Measurements from ENCODE around the gene PATJ. TPM values are rescaled to one million over a fixed set of nuclear protein-coding genes. Genes with fewer than 3 reads are reported as not detected.

The PATJ gene
- total and polyA plus RNA-seq, 2 of the 13 experiments (the other 11 are each of a cell fraction or from before 2014, with no cell fraction given): 6.2 to 16.8 TPM

DNA sequence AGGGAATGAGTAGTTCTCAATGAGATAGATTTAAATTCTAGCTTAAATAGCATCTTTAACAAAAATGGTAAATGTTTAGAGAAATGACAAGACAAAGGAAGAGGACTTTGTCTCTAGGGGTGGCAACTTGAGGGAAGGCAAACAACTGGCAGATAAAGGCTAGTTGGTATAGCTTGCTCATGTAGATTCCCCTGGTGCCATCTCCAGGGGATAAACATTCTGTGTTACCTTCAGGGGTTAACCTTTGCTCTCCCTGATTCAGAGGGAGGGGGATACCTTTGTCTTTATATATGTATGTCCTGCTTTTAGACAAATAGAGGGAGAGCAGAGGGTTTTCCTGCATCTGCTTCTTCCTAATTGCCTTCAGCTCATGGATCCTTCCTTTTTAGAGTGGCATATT, 298.7 kb downstream of the PATJ start (continued):
- TF ChIP-seq, protein P1, sequence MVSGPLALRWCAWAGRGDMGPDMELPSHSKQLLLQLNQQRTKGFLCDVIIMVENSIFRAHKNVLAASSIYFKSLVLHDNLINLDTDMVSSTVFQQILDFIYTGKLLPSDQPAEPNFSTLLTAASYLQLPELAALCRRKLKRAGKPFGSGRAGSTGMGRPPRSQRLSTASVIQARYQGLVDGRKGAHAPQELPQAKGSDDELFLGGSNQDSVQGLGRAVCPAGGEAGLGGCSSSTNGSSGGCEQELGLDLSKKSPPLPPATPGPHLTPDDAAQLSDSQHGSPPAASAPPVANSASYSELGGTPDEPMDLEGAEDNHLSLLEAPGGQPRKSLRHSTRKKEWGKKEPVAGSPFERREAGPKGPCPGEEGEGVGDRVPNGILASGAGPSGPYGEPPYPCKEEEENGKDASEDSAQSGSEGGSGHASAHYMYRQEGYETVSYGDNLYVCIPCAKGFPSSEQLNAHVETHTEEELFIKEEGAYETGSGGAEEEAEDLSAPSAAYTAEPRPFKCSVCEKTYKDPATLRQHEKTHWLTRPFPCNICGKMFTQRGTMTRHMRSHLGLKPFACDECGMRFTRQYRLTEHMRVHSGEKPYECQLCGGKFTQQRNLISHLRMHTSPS (CRISPR knock-in tag; IDR thresholded peaks at IDR 0.05; ENCODE audit: low read depth): peak; percentile 71
- TF ChIP-seq SOX5 (CRISPR knock-in tag; IDR thresholded peaks at IDR 0.05; ENCODE audit: borderline replicate concordance) (peak; percentile 58; the same call in 1 of the 2 replicates), PITX1 (CRISPR knock-in tag; IDR thresholded peaks at IDR 0.05) (peak; percentile 32; the same call in 1 of the 2 replicates), THAP11 (CRISPR knock-in tag; IDR thresholded peaks at IDR 0.05) (no peak), GATAD2A (CRISPR knock-in tag; IDR thresholded peaks at IDR 0.05) (0 out of 2 replicates have a peak, but pooled peaks have one; percentile 26), PPARG (CRISPR knock-in tag; conservative IDR thresholded peaks at IDR 0.05) (peak; percentile 45; the same call in 1 of the 2 replicates), FOXA1 (IDR thresholded peaks at IDR 0.05) (no peak), FOXA1 (CRISPR knock-in tag; IDR thresholded peaks at IDR 0.05) (0 out of 2 replicates have a peak, but pooled peaks have one; percentile 16), MIER2 (CRISPR knock-in tag; IDR thresholded peaks at IDR 0.05) (0 out of 2 replicates have a peak, but pooled peaks have one; percentile 13), EP300 (IDR thresholded peaks at IDR 0.05; ENCODE audit: low read depth in 2 of 2, low read length in 2 of 2) (0 out of 4 replicates have a peak, but pooled peaks of 1 of the 2 experiments have one; percentile 11), EP300 (CRISPR knock-in tag; IDR thresholded peaks at IDR 0.05; ENCODE audit: borderline replicate concordance) (no peak), SOX6 (IDR thresholded peaks at IDR 0.05) (no peak), SOX6 (CRISPR knock-in tag; IDR thresholded peaks at IDR 0.05) (peak; percentile 83), ETV5 (CRISPR knock-in tag; IDR thresholded peaks at IDR 0.05; ENCODE audit: borderline replicate concordance) (peak; percentile 26; the same call in 1 of the 2 replicates), ZBTB20 (CRISPR knock-in tag; IDR thresholded peaks at IDR 0.05; ENCODE audit: borderline replicate concordance, low read depth) (0 out of 2 replicates have a peak, but pooled peaks have one; percentile 31)
- TF ChIP-seq, protein P2, sequence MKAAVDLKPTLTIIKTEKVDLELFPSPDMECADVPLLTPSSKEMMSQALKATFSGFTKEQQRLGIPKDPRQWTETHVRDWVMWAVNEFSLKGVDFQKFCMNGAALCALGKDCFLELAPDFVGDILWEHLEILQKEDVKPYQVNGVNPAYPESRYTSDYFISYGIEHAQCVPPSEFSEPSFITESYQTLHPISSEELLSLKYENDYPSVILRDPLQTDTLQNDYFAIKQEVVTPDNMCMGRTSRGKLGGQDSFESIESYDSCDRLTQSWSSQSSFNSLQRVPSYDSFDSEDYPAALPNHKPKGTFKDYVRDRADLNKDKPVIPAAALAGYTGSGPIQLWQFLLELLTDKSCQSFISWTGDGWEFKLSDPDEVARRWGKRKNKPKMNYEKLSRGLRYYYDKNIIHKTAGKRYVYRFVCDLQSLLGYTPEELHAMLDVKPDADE (CRISPR knock-in tag; IDR thresholded peaks at IDR 0.05): no peak
- TF ChIP-seq, protein P3, sequence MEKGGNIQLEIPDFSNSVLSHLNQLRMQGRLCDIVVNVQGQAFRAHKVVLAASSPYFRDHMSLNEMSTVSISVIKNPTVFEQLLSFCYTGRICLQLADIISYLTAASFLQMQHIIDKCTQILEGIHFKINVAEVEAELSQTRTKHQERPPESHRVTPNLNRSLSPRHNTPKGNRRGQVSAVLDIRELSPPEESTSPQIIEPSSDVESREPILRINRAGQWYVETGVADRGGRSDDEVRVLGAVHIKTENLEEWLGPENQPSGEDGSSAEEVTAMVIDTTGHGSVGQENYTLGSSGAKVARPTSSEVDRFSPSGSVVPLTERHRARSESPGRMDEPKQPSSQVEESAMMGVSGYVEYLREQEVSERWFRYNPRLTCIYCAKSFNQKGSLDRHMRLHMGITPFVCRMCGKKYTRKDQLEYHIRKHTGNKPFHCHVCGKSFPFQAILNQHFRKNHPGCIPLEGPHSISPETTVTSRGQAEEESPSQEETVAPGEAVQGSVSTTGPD (CRISPR knock-in tag; IDR thresholded peaks at IDR 0.05): peak; percentile 31; the same call in 1 of the 2 replicates
- TF ChIP-seq, protein P4, sequence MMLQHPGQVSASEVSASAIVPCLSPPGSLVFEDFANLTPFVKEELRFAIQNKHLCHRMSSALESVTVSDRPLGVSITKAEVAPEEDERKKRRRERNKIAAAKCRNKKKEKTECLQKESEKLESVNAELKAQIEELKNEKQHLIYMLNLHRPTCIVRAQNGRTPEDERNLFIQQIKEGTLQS (CRISPR knock-in tag; IDR thresholded peaks at IDR 0.05): no peak
- TF ChIP-seq, protein P5, sequence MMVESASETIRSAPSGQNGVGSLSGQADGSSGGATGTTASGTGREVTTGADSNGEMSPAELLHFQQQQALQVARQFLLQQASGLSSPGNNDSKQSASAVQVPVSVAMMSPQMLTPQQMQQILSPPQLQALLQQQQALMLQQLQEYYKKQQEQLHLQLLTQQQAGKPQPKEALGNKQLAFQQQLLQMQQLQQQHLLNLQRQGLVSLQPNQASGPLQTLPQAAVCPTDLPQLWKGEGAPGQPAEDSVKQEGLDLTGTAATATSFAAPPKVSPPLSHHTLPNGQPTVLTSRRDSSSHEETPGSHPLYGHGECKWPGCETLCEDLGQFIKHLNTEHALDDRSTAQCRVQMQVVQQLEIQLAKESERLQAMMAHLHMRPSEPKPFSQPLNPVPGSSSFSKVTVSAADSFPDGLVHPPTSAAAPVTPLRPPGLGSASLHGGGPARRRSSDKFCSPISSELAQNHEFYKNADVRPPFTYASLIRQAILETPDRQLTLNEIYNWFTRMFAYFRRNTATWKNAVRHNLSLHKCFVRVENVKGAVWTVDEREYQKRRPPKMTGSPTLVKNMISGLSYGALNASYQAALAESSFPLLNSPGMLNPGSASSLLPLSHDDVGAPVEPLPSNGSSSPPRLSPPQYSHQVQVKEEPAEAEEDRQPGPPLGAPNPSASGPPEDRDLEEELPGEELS (CRISPR knock-in tag; IDR thresholded peaks at IDR 0.05): peak; percentile 47; the same call in 1 of the 2 replicates
- TF ChIP-seq, protein P6, sequence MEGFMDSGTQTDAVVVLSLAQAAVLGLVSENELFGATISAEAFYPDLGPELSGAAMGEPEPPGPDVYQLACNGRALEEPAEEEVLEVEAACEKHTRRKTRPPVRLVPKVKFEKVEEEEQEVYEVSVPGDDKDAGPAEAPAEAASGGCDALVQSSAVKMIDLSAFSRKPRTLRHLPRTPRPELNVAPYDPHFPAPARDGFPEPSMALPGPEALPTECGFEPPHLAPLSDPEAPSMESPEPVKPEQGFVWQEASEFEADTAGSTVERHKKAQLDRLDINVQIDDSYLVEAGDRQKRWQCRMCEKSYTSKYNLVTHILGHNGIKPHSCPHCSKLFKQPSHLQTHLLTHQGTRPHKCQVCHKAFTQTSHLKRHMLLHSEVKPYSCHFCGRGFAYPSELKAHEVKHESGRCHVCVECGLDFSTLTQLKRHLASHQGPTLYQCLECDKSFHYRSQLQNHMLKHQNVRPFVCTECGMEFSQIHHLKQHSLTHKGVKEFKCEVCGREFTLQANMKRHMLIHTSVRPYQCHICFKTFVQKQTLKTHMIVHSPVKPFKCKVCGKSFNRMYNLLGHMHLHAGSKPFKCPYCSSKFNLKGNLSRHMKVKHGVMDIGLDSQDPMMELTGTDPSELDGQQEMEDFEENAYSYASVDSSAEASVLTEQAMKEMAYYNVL (CRISPR knock-in tag; IDR thresholded peaks at IDR 0.05; ENCODE audit: borderline replicate concordance): peak; percentile 81; the same call in 1 of the 2 replicates
- TF ChIP-seq, protein P7, sequence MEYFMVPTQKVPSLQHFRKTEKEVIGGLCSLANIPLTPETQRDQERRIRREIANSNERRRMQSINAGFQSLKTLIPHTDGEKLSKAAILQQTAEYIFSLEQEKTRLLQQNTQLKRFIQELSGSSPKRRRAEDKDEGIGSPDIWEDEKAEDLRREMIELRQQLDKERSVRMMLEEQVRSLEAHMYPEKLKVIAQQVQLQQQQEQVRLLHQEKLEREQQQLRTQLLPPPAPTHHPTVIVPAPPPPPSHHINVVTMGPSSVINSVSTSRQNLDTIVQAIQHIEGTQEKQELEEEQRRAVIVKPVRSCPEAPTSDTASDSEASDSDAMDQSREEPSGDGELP (IDR thresholded peaks at IDR 0.05; ENCODE audit: borderline replicate concordance, low read depth): no peak
